Adrenal gland (tissue), 12 donors: Measurements from ENCODE around the gene GSK3B. TPM values are rescaled to one million over a fixed set of nuclear protein-coding genes. Genes with fewer than 3 reads are reported as not detected.

ENCODE experiments used
- DNase-seq, 7 donors: peaks; one replicate each; pipeline ENCODE4 v3.0.0-alpha.2; 2019 to 2020
- H3K27ac ChIP-seq, 5 donors: fragments of 200-600 bp; sonication (generic) in 4 of 5; 1 replicate in 3 of 5; 2 replicates in 2 of 5; pipeline versions ENCODE4 v1.5.1 to v1.8.0; 2016 to 2020; ENCODE audit warnings: mild to moderate bottlenecking in 1 of 5
- H3K27me3 ChIP-seq: fragments of 200-600 bp; 2 replicates; pipeline ENCODE4 v1.8.0; 2021
- H3K36me3 ChIP-seq, 2 donors: fragments of 200-600 bp; replicated peaks in 1 of 2; 1 replicate in 1 of 2; 2 replicates in 1 of 2; pipeline versions ENCODE4 v1.5.1 to v1.8.0; 2018 to 2022
- H3K4me1 ChIP-seq, 2 donors: fragments of 200-600 bp; replicated peaks in 1 of 2; 1 replicate in 1 of 2; 2 replicates in 1 of 2; pipeline versions ENCODE4 v1.5.1 to v1.8.0; 2018 to 2021
- H3K4me3 ChIP-seq, 4 donors: fragments of 200-600 bp; sonication (generic) in 3 of 4; one replicate each; pipeline ENCODE4 v1.5.1; 2016 to 2018
- H3K9me3 ChIP-seq, 3 donors: fragments of 200-600 bp; sonication (generic) in 1 of 3; replicated peaks in 1 of 3; 1 replicate in 2 of 3; 2 replicates in 1 of 3; pipeline versions ENCODE4 v1.5.1 to v1.8.0; 2016 to 2021
- POLR2A ChIP-seq, 2 donors: fragments of 450-650 bp; IDR thresholded peaks; one replicate each; pipeline ENCODE4 v1.6.1; 2017; ENCODE audit warnings: antibody characterized with exemption in 2 of 2, mild to moderate bottlenecking in 2 of 2, moderate library complexity in 1 of 2
- WGBS, 4 donors: extraction: QIAGEN DNeasy Blood & Tissue Kit in 2 of 4; methylation state at CpG; one replicate each; pipeline versions ENCODE4 v1.1.5 to v1.1.7; 2013 to 2017; 5-methylcytosine and 5-hydroxymethylcytosine counted together
- intact Hi-C, 2 donors: fragments of 100-400 bp; cut with DNase I; formaldehyde crosslinking; loops; one replicate each; pipeline versions ENCODE4 v1.14.1 to v1.15.0; 2022 to 2023
- polyA plus RNA-seq, 3 donors: library from polyadenylated mRNA; stranded (reverse); fragments of 200-250 nt in 2 of 3; fragments of 350-450 nt in 1 of 3; fragmentation: Illumina TruSeq in 1 of 3; extraction: RNeasy Lipid Tissue Mini Kit (QIAGEN cat#74804) in 1 of 3; gene quantifications; one replicate each; pipeline ENCODE4 v1.2.3, GENCODE V29; 2013 to 2014
- total RNA-seq, 9 donors: library from RNA; depleted of rRNA in 4 of 9; stranded (reverse); fragments of >200 nt in 4 of 9; fragments of 120-200 nt in 1 of 9; fragmentation: NEBNext Ultra II Directional in 1 of 9; extraction: Animal tissue kit (Norgen Biotek cat#: 25700) in 1 of 9; gene quantifications; one replicate each; pipeline versions ENCODE4 v1.1.0 to v1.2.4, GENCODE V29; 2013 to 2023
- TF ChIP-seq, protein P1 (sequence below), 6 experiments: fragments of 450-650 bp in 4 of 6; fragments of 200-600 bp in 2 of 6; sonication (generic) in 1 of 6; IDR thresholded peaks; 1 replicate in 5 of 6; 2 replicates in 1 of 6; pipeline versions ENCODE4 v1.5.1 to v1.8.0; 2016 to 2021; ENCODE audit warnings: antibody characterized with exemption in 6 of 6, mild to moderate bottlenecking in 2 of 6, moderate library complexity in 1 of 6
- donor health status: healthy with polysubstance abuse.
- donor health status: Bipolar disorder and iron deficiency.
- donor health status: DM: yes; HTN: yes; CAD: no.
- donor health status: DM: no; HTN: no; CAD: no.
- donor health status: DM: no; HTN: no; CAD: no.
- donor health status: DM: yes; HTN: yes; CAD: no.

GSK3B gene
- total and polyA plus RNA-seq, 12 donors = 10.0 to 63.7 (median 44.8) TPM

DNA sequence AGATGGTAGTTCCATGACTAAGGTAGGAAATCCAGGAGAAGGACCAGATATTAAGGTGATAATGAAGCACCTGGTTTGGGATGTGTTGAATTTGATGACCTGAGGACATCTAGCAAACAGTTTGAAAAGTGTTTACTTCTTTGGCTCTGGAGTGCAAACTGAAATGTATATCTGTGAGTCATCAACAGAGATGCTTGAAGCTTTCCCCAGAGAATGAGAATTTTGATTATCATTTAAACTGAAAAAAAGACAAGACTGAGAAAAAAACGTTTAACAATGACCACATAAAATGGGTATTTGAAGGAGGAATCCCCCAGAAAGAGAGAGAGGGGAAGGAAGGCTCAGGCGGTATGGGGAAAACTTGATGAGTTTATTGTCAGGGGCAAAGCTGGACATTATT, 20.7 kb upstream of the GSK3B start:
- Histone ChIP-seq H3K4me3 (no peak overlapping the region), H3K36me3 (no peaks in the 10 kb centered on the region), H3K4me1 (no peaks in the 10 kb centered on the region), H3K27me3 (no peaks in the 10 kb centered on the region), H3K9me3 (no peaks in the 10 kb centered on the region), H3K27ac (no peak overlapping the region)
- no peak for TF ChIP-seq POLR2A (IDR thresholded peaks at IDR 0.05)
- TF ChIP-seq, protein P1, sequence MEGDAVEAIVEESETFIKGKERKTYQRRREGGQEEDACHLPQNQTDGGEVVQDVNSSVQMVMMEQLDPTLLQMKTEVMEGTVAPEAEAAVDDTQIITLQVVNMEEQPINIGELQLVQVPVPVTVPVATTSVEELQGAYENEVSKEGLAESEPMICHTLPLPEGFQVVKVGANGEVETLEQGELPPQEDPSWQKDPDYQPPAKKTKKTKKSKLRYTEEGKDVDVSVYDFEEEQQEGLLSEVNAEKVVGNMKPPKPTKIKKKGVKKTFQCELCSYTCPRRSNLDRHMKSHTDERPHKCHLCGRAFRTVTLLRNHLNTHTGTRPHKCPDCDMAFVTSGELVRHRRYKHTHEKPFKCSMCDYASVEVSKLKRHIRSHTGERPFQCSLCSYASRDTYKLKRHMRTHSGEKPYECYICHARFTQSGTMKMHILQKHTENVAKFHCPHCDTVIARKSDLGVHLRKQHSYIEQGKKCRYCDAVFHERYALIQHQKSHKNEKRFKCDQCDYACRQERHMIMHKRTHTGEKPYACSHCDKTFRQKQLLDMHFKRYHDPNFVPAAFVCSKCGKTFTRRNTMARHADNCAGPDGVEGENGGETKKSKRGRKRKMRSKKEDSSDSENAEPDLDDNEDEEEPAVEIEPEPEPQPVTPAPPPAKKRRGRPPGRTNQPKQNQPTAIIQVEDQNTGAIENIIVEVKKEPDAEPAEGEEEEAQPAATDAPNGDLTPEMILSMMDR (IDR thresholded peaks at IDR 0.05) = no peak
- intact Hi-C loops = no loop called here
- WGBS, 4 donors = 52 to 57% (median 53%) methylated on average over 2 of the region's 2 CpGs
- no peak for DNase-seq

DNA sequence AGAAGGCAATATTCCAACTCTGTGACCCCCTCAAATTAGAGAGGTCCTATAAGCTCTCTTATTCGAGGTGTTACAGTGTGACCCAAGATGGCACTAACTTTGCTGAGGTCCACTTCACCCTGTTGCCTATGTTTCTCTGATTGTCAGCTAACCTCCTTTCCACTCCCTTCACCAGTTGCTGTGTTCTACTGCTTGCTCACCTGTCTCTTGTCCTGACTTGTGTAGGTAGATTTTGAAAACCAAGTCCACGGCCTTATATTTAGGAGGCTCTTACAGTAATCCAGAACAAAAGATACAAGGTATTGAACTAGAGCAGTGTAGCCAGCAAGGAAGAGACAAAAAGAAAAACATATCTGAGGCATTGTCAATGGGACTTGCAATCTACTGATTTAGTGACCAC, 20.1 kb upstream of the GSK3B start:
- DNase-seq = no peak
- Histone ChIP-seq H3K4me3 (no peak overlapping the region), H3K36me3 (no peaks in the 10 kb centered on the region), H3K27me3 (no peaks in the 10 kb centered on the region), H3K9me3 (no peaks in the 10 kb centered on the region), H3K4me1 (no peaks in the 10 kb centered on the region), H3K27ac (no peak overlapping the region)
- TF ChIP-seq POLR2A (IDR thresholded peaks at IDR 0.05) = no peak
- TF ChIP-seq, protein P1 (IDR thresholded peaks at IDR 0.05) = no peak
- intact Hi-C loops = no loop called here
- WGBS, 4 donors = 86 to 94% (median 90%) methylated on average over 2 of the region's 2 CpGs

- Histone ChIP-seq H3K27me3 (no peaks in the 10 kb centered on the region), H3K4me3 (no peak overlapping the region), H3K4me1 (no peaks in the 10 kb centered on the region), H3K27ac (no peak overlapping the region), H3K36me3 (no peaks in the 10 kb centered on the region), H3K9me3 (no peaks in the 10 kb centered on the region)
- 81 to 94% (median 90%) methylated on average over 7 to 8 of the region's 8 CpGs for WGBS, 4 donors
- intact Hi-C loops = no loop called here
- DNase-seq = no peak
- no peak for TF ChIP-seq POLR2A (IDR thresholded peaks at IDR 0.05)
- TF ChIP-seq, protein P1 (IDR thresholded peaks at IDR 0.05) = no peak
Observed at GRCh38 chr3:120113128-120114116, 19.2 kb upstream of the GSK3B start.

- H3K36me3 ChIP-seq = no peaks in the 10 kb centered on the region
- no peak overlapping the region for H3K27ac ChIP-seq
- H3K27me3 ChIP-seq = no peaks in the 10 kb centered on the region
- H3K4me1 ChIP-seq = no peaks in the 10 kb centered on the region
- no peak for TF ChIP-seq POLR2A (IDR thresholded peaks at IDR 0.05)
- TF ChIP-seq, protein P1 (IDR thresholded peaks at IDR 0.05) = no peak
- no peak for DNase-seq
- WGBS, 4 donors = 87 to 90% (median 89%) methylated on average over 1 of the region's 1 CpG
- H3K9me3 ChIP-seq = no peaks in the 10 kb centered on the region
- intact Hi-C loops = no loop called here
- no peak overlapping the region for H3K4me3 ChIP-seq
Observed at GRCh38 chr3:120111898-120112297, 17.7 kb upstream of the GSK3B start.
